Mononuclear cell (primary cell): ENCODE measurements around the gene NEDD9. TPM values are rescaled to one million over a fixed set of nuclear protein-coding genes. Genes with fewer than 3 reads are reported as not detected.

Experiments
- H3K27me3 ChIP-seq: 2 replicates; pipeline ENCODE4 v1.6.0; 2011; ENCODE audit warnings: low read length, control low read depth; ENCODE audit not compliant: insufficient read depth
- H3K4me1 ChIP-seq: 2 replicates; pipeline ENCODE4 v1.5.1; 2011; ENCODE audit warnings: mild to moderate bottlenecking, low read length, control low read depth; ENCODE audit not compliant: insufficient read depth
- H3K4me3 ChIP-seq: 2 replicates; pipeline ENCODE4 v1.5.1; 2011; ENCODE audit warnings: mild to moderate bottlenecking, low read length, moderate library complexity
- H3K9me3 ChIP-seq: 2 replicates; pipeline ENCODE4 v1.5.1; 2011; ENCODE audit warnings: low read depth, mild to moderate bottlenecking, control low read depth, low read length
- total RNA-seq: library from RNA; depleted of rRNA; stranded (reverse); fragments of >200 nt; gene quantifications from one replicate; pipeline ENCODE4 v1.2.3, GENCODE V29; 2012

NEDD9 gene
- total RNA-seq, 1 donor = 42.4 TPM

- no peak overlapping the region for H3K4me3 ChIP-seq
- H3K4me1 ChIP-seq = peaks cover 9% of the 10 kb centered on the region
- no peaks in the 10 kb centered on the region for H3K27me3 ChIP-seq
- no peaks in the 10 kb centered on the region for H3K9me3 ChIP-seq
Measured at GRCh38 chr6:11174242-11174611, 58.2 kb downstream of the NEDD9 start.

DNA sequence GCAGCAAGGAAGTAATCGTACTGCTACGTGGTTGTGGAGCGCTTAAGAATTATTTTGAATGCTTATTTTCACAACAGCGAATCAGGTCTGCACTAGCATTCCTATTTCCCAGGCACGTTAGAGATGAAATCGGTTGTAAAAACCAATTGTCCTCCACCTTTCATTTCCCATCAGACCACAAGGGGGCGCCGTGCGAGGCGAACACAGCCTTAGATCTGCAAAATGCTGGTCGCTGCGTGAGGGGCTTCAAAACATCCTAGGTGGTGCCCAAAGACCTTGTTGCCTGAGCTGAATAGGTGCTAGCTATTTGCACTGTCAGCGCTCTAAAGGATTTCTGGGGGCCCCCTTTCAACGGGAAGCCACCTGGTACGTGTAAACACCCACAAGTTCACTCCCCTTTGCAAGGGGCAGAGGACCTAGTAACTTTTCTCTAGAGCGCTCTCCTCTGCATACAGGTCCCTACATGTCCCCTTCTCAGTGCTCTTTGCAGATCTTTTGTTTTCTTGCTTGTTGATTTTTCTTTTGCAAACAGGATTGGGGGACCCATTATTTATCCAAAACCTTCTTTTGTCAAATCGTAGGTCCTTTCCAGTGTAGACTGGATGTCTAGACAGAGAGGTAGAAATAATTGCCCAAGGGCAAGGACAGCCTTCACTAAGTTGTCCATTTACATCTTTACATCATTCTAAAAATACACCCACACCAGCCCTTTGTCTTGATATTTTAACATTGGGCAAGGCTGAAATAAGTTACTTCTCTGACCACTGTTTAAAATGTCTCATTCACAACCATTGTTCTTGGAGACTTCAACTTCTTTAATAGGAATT lies 59.8 kb downstream of the NEDD9 start:
- Histone ChIP-seq H3K4me1 (peaks cover 9% of the 10 kb centered on the region), H3K9me3 (no peaks in the 10 kb centered on the region), H3K27me3 (no peaks in the 10 kb centered on the region), H3K4me3 (no peak overlapping the region)

DNA sequence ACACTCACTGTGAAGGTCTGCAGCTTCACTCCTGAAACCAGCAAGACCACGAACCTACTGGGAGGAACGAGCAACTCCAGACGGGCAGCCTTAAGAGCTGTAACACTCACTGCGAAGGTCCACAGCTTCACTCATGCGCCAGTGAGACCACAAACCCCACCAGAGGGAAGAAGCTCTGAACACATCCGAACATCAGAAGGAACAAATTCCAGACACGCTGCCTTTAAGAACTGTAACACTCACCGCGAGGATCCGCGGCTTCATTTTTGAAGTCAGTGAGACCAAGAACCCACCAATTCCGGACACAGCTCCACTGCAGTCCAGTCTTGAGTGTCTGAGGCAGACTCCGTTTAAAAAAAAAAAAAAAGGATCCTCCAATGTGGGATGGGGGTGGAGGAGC lies 60.5 kb downstream of the NEDD9 start:
- H3K4me1 ChIP-seq = peaks cover 9% of the 10 kb centered on the region
- no peak overlapping the region for H3K4me3 ChIP-seq
- H3K9me3 ChIP-seq = no peaks in the 10 kb centered on the region
- H3K27me3 ChIP-seq = no peaks in the 10 kb centered on the region

GRCh38 chr6:11168091-11168635 lies 64.3 kb downstream of the NEDD9 start:
- Histone ChIP-seq H3K27me3 (no peaks in the 10 kb centered on the region), H3K4me1 (peaks cover 9% of the 10 kb centered on the region), H3K9me3 (no peaks in the 10 kb centered on the region), H3K4me3 (no peak overlapping the region)

DNA sequence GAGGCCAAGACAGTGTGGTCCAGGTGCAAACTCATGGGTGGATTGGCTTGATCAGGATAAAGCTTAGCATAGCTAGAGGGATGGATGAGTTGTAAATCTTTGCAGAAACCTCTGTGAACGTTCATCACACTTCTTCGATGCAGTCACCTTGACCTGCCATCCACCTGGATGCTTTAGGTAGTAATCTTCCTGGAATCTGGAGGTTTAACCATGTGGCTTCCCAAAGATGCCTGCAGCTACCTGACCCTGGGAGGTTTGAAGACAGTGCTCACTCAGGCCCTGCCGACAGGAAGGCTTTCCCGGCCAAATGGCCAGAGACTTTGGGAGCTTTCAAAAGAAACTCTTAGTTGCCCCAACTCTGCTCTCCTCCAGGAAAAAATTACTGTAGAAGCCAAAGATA lies 65.5 kb downstream of the NEDD9 start:
- Histone ChIP-seq H3K4me1 (no peaks in the 10 kb centered on the region), H3K4me3 (no peak overlapping the region), H3K27me3 (no peaks in the 10 kb centered on the region), H3K9me3 (no peaks in the 10 kb centered on the region)

GRCh38 chr6:11164717-11165646 lies 67.5 kb downstream of the NEDD9 start:
- no peak overlapping the region for H3K4me3 ChIP-seq

DNA sequence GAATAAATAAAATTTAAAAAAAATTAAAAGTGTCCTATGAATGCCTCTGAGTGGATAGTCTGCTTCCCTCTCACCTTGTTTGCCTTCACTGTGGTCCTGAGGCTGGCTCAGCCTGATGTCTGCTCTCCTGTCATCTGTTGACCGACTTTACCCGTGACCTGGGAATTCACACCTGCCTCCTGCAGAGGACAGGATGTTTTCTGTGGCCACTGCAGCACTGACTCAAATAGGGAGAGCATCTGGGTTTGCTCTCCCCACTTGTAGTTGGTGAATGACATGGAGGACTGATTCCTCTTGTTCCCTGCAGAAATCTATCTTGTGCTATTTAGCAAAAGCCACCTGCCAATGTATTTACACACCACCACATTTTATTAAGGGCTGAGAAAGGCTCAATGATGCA lies 68.5 kb downstream of the NEDD9 start:
- no peaks in the 10 kb centered on the region for H3K9me3 ChIP-seq

More at GRCh38 chr6:11164717-11165646, 67.5 kb downstream of the NEDD9 start:
- Histone ChIP-seq H3K4me1 (no peaks in the 10 kb centered on the region), H3K9me3 (no peaks in the 10 kb centered on the region), H3K27me3 (no peaks in the 10 kb centered on the region)

DNA sequence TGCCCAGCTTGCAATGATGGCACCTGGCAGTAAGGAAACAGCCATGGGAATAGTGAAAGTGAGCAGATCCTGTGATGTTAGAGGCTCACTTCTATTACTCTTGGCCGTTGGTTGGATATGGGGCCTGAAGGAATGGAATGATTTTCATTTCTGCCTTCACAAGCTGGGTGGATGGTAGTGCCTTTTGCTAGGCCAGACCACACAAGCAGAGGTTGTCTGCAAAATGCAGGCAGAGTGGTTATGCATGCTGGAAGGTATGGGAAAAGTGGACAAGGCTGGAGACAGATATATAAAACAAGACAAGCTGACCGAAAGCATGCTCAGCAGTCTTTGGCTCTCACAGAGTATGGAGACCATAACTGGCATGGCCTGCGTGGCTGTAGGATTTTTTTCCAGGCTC lies 70.2 kb downstream of the NEDD9 start:
- no peaks in the 10 kb centered on the region for H3K9me3 ChIP-seq
- no peaks in the 10 kb centered on the region for H3K27me3 ChIP-seq
- H3K4me3 ChIP-seq = no peak overlapping the region
- H3K4me1 ChIP-seq = no peaks in the 10 kb centered on the region

More for the DNA sequence above, 68.5 kb downstream of the NEDD9 start:
- Histone ChIP-seq H3K27me3 (no peaks in the 10 kb centered on the region), H3K4me3 (no peak overlapping the region), H3K4me1 (no peaks in the 10 kb centered on the region)

GRCh38 chr6:11161031-11161956 lies 71.2 kb downstream of the NEDD9 start:
- Histone ChIP-seq H3K27me3 (peaks cover 2% of the 10 kb centered on the region), H3K9me3 (no peaks in the 10 kb centered on the region), H3K4me3 (no peak overlapping the region), H3K4me1 (no peaks in the 10 kb centered on the region)

DNA sequence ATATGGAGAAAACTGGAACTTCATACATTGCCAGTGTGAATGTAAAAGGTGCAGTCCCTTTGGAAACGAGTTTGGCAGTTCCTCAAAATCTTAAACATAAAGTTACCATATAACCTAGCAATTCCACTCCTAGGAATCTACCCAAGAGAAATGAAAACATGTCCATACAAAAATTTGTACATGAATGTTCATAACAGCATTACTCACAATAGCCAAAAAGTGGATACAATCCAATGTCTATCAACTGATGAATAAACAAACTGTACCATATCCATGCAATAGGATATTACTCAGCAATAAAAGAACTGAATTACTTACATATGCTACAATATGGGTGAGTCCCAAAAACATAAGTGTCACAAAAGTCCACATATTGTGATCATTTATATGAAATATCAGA lies 72.3 kb downstream of the NEDD9 start:
- no peak overlapping the region for H3K4me3 ChIP-seq
- no peaks in the 10 kb centered on the region for H3K4me1 ChIP-seq
- peaks cover 3% of the 10 kb centered on the region for H3K27me3 ChIP-seq
- H3K9me3 ChIP-seq = no peaks in the 10 kb centered on the region

DNA sequence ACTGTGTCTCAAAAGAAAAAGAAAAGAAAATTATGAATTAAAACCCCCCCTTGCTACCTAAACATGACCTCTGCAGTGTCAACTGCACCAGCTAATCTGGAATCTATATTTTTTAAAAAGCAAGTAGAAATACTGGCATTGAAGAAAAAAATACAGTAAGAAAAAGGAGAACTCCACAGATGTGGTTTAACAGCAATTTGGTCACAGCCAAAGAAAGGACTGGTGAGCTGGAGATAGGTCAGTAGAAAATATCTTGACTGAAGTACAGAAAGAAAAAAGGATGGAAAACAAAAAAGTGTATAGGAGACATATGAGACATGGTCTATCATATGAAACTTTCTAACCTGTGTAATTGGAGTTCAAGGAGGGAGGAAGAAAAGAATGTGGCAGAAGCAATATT lies 76.9 kb downstream of the NEDD9 start:
- Histone ChIP-seq H3K27me3 (peaks cover 3% of the 10 kb centered on the region), H3K4me3 (no peak overlapping the region), H3K4me1 (no peaks in the 10 kb centered on the region), H3K9me3 (no peaks in the 10 kb centered on the region)

- Histone ChIP-seq H3K4me1 (no peaks in the 10 kb centered on the region), H3K27me3 (peaks cover 3% of the 10 kb centered on the region), H3K9me3 (no peaks in the 10 kb centered on the region), H3K4me3 (no peak overlapping the region)
Measured at GRCh38 chr6:11153447-11153846, 79.0 kb downstream of the NEDD9 start.

GRCh38 chr6:11152581-11152980 lies 79.9 kb downstream of the NEDD9 start:
- Histone ChIP-seq H3K4me1 (no peaks in the 10 kb centered on the region), H3K4me3 (no peak overlapping the region), H3K9me3 (no peaks in the 10 kb centered on the region), H3K27me3 (peaks cover 3% of the 10 kb centered on the region)

- Histone ChIP-seq H3K4me1 (no peaks in the 10 kb centered on the region), H3K27me3 (peaks cover 3% of the 10 kb centered on the region), H3K4me3 (no peak overlapping the region), H3K9me3 (no peaks in the 10 kb centered on the region)
Measured at GRCh38 chr6:11151488-11151887, 81.0 kb downstream of the NEDD9 start.
